Myometrial cell (primary cell): ENCODE measurements around the gene GIMAP5. TPM values are rescaled to one million over a fixed set of nuclear protein-coding genes. Genes with fewer than 3 reads are reported as not detected.

ENCODE experiments used
- total RNA-seq: library from RNA; depleted of rRNA; stranded (reverse); fragments of >200 nt; gene quantifications from 2 replicates; pipeline ENCODE4 v1.2.3, GENCODE V29; 2015

Gene GIMAP5
- total RNA-seq = not detected in 2 replicates

GRCh38 chr7:150737265-150738055 is at the start of gene GIMAP5:
TSS of gene GIMAP5 (plus strand) at chr7:150737418. CDS start at chr7:150740885, 3,467 bp downstream.

DNA sequence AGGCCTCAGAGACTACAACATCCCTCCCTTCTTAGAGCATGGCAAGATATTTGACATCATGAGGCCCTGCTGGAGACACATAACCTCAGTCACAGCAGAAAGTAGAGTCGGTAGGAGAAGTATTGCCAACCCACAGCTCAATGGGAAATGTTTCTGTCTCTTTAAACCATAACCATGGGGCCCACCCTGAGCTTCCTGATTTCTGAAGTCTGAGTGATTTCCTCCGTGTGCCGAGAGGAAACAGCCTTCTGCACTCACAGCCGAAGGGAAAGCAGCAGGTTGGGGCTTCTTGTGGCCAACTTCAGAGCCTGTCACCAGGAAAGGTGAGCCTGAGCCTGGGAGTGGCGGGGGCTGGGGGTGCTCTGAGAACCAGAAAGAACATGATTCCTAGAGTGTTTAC is 20.9 kb upstream of the GIMAP5 start, which contains the start of gene GIMAP1:
Gene GIMAP1, plus strand, starts transcription at position 246 of the 400 bp plus-strand sequence. CDS start 2,435 bp downstream, outside the sequence.

Other genes with a start within 250 kb of the GIMAP5 start
- gene GIMAP7, start 222.5 kb upstream of the GIMAP5 start, total RNA-seq = not detected in 2 replicates
- gene GIMAP4, start 170.0 kb upstream of the GIMAP5 start, total RNA-seq = not detected in 2 replicates
- not detected in 2 replicates for gene GIMAP6, start 105.0 kb upstream of the GIMAP5 start, total RNA-seq
- 1.2 TPM in 1 of 2 replicates, not detected in the other for gene GIMAP2, start 51.7 kb upstream of the GIMAP5 start, total RNA-seq
- not detected in 2 replicates for gene GIMAP1, start 20.8 kb upstream of the GIMAP5 start, total RNA-seq
- 0.35 and 0.58 TPM in 2 replicates for gene TMEM176B, start 62.9 kb downstream of the GIMAP5 start, total RNA-seq
- 0.53 and 1.2 TPM in 2 replicates for gene TMEM176A, start 63.4 kb downstream of the GIMAP5 start, total RNA-seq
- not detected in 2 replicates for gene AOC1, start 115.1 kb downstream of the GIMAP5 start, total RNA-seq
- gene KCNH2, start 240.9 kb downstream of the GIMAP5 start, total RNA-seq = 8.7 and 10.7 TPM in 2 replicates